IMR-90 (cell line): ENCODE data around the gene OCEL1. TPM values are rescaled to one million over a fixed set of nuclear protein-coding genes. Genes with fewer than 3 reads are reported as not detected.
A peak's percentile ranks its signal among the peaks of the same experiment; 100 is the strongest.

ENCODE experiments used
- ATAC-seq: fragments of 200-7000 bp; cut with Tn5 transposase; 2 replicates; pipeline ENCODE4 v1.9.1; 2020; ENCODE audit warnings: low read depth, mild to moderate bottlenecking, moderate library complexity
- BruUV-seq: library from RNA; stranded (reverse); fragments of 400-500 nt; replicated peaks from 2 replicates; lab custom pipeline; 2021; lab: Mats Ljungman, UMichigan
- CTCF ChIA-PET: fragments of 300-600 bp; formaldehyde crosslinking; extraction: SDS; loops from one replicate; lab custom pipeline; 2021; ENCODE audit warnings: antibody characterized with exemption; lab: Yijun Ruan, JAX
- POLR2A ChIA-PET: fragments of 300-600 bp; sonication (Branson Sonifier 250); formaldehyde crosslinking; loops from one replicate; lab custom pipeline; 2022; ENCODE audit warnings: antibody characterized with exemption; ENCODE audit not compliant: unreplicated experiment; lab: Charles Lee
- DNase-seq: peaks from one replicate; pipeline ENCODE4 v3.0.0; 2013
- H2AFZ ChIP-seq: replicated peaks from 2 replicates; pipeline ENCODE3; 2013; ENCODE audit warnings: low read length, mild to moderate bottlenecking; ENCODE audit not compliant: poor library complexity
- H2AK5ac ChIP-seq: 2 replicates; pipeline ENCODE4 v1.6.1; 2013; ENCODE audit warnings: low read depth, low read length, inconsistent platforms
- H2AK9ac ChIP-seq: replicated peaks from 2 replicates; pipeline ENCODE3; 2013; ENCODE audit warnings: mild to moderate bottlenecking, low read depth, low read length, moderate library complexity; ENCODE audit not compliant: poor library complexity
- H2BK120ac ChIP-seq: 2 replicates; pipeline ENCODE4 v1.6.1; 2013; ENCODE audit warnings: low read depth, low read length, inconsistent platforms
- H2BK15ac ChIP-seq: 3 replicates; pipeline ENCODE4 v1.6.1; 2013; ENCODE audit warnings: low read depth, low read length, inconsistent platforms
- H2BK20ac ChIP-seq: 2 replicates; pipeline ENCODE4 v1.6.1; 2013; ENCODE audit warnings: low read depth, mild to moderate bottlenecking, inconsistent platforms, low read length, moderate library complexity
- H2BK5ac ChIP-seq: 2 replicates; pipeline ENCODE4 v1.6.1; 2013; ENCODE audit warnings: mild to moderate bottlenecking, low read depth, low read length, inconsistent platforms; ENCODE audit not compliant: poor library complexity, severe bottlenecking
- H3K14ac ChIP-seq: replicated peaks from 2 replicates; pipeline ENCODE4 v1.6.1; 2013; ENCODE audit warnings: low read depth, low read length, inconsistent platforms
- H3K18ac ChIP-seq: 2 replicates; pipeline ENCODE4 v1.6.1; 2013; ENCODE audit warnings: low read depth, low read length, control low read depth
- H3K23ac ChIP-seq: 2 replicates; pipeline ENCODE4 v1.6.1; 2013; ENCODE audit warnings: low read depth, low read length, inconsistent platforms
- H3K27ac ChIP-seq: 2 replicates; pipeline ENCODE4 v1.5.1; 2013; ENCODE audit warnings: mild to moderate bottlenecking, control low read depth, low read length; ENCODE audit not compliant: insufficient read depth
- H3K27me3 ChIP-seq: 2 replicates; pipeline ENCODE4 v1.6.1; 2013; ENCODE audit warnings: low read length; ENCODE audit not compliant: control insufficient read depth, insufficient read depth
- H3K36me3 ChIP-seq: 2 replicates; pipeline ENCODE4 v1.6.1; 2013; ENCODE audit warnings: low read length, mixed read lengths; ENCODE audit not compliant: control insufficient read depth, insufficient read depth
- H3K4ac ChIP-seq: 2 replicates; pipeline ENCODE4 v1.6.1; 2013; ENCODE audit warnings: low read depth, low read length, inconsistent platforms
- H3K4me1 ChIP-seq: 2 replicates; pipeline ENCODE4 v1.6.1; 2013; ENCODE audit warnings: low read length, mixed read lengths; ENCODE audit not compliant: control insufficient read depth, insufficient read depth
- H3K4me2 ChIP-seq: 2 replicates; pipeline ENCODE4 v1.6.1; 2013; ENCODE audit warnings: low read depth, mild to moderate bottlenecking, control low read depth, low read length, moderate library complexity
- H3K4me3 ChIP-seq: 2 replicates; pipeline ENCODE4 v1.5.1; 2013; ENCODE audit warnings: low read depth, mild to moderate bottlenecking, control low read depth, low read length, moderate library complexity; ENCODE audit not compliant: insufficient read depth
- H3K56ac ChIP-seq: 2 replicates; pipeline ENCODE4 v1.6.1; 2013; ENCODE audit warnings: low read length, inconsistent platforms; ENCODE audit not compliant: insufficient read depth; ENCODE audit errors: extremely low read depth
- H3K79me1 ChIP-seq, 2 experiments: 2 replicates each; pipeline ENCODE4 v1.6.1; 2013; ENCODE audit warnings: low read length in 2 of 2, inconsistent platforms in 1 of 2, low read depth in 1 of 2
- H3K9ac ChIP-seq: 2 replicates; pipeline ENCODE4 v1.6.1; 2013; ENCODE audit warnings: low read depth, low read length, control low read depth
- H3K9me1 ChIP-seq: 2 replicates; pipeline ENCODE4 v1.6.1; 2013; ENCODE audit warnings: low read length, inconsistent platforms; ENCODE audit not compliant: insufficient read depth
- H3K9me3 ChIP-seq: 2 replicates; pipeline ENCODE4 v1.6.1; 2013; ENCODE audit warnings: low read length; ENCODE audit not compliant: control insufficient read depth, insufficient read depth
- H4K20me1 ChIP-seq: 2 replicates; pipeline ENCODE4 v1.6.1; 2013; ENCODE audit warnings: low read length, inconsistent platforms; ENCODE audit not compliant: insufficient read depth
- H4K5ac ChIP-seq: 2 replicates; pipeline ENCODE4 v1.6.1; 2013; ENCODE audit warnings: mild to moderate bottlenecking, low read depth, low read length, control low read depth
- H4K8ac ChIP-seq, 2 experiments: 2 replicates each; pipeline ENCODE4 v1.6.1; 2013; ENCODE audit warnings: low read depth in 2 of 2, low read length in 2 of 2, control low read depth in 1 of 2, inconsistent platforms in 1 of 2
- H4K91ac ChIP-seq: 2 replicates; pipeline ENCODE4 v1.6.1; 2013; ENCODE audit warnings: low read depth, low read length, inconsistent platforms; ENCODE audit not compliant: insufficient read depth
- BHLHE40 ChIP-seq: fragments of 150-350 bp; IDR thresholded peaks from 2 replicates; pipeline ENCODE4 v1.6.1; 2016; ENCODE audit warnings: mild to moderate bottlenecking, low read depth, low read length
- ELK1 ChIP-seq: fragments of 150-350 bp; IDR thresholded peaks from 2 replicates; pipeline ENCODE4 v1.6.1; 2016; ENCODE audit warnings: low read depth, mild to moderate bottlenecking, low read length, moderate library complexity, borderline replicate concordance
- FOS ChIP-seq: fragments of 150-350 bp; IDR thresholded peaks from 2 replicates; pipeline ENCODE4 v1.6.1; 2016; ENCODE audit warnings: low read depth, low read length
- MAZ ChIP-seq: IDR thresholded peaks from 2 replicates; pipeline ENCODE4 v1.6.1; 2012; ENCODE audit warnings: low read depth, mild to moderate bottlenecking, low read length, improper control_type of control experiment, moderate library complexity, borderline replicate concordance
- NFE2L2 ChIP-seq: fragments of 150-350 bp; IDR thresholded peaks from 2 replicates; pipeline ENCODE4 v1.6.1; 2016; ENCODE audit warnings: low read depth, mild to moderate bottlenecking, low read length
- POLR2A ChIP-seq: IDR thresholded peaks from 2 replicates; pipeline ENCODE4 v1.6.1; 2012; ENCODE audit warnings: mild to moderate bottlenecking, low read depth, low read length
- USF2 ChIP-seq: fragments of 150-350 bp; IDR thresholded peaks from 2 replicates; pipeline ENCODE4 v1.6.1; 2017; ENCODE audit warnings: mild to moderate bottlenecking, antibody characterized with exemption, low read length, low read depth
- WGBS, 2 experiments: methylation state at CpG; one replicate each; pipeline versions ENCODE4 v1.1.5 to v1.1.7; 2013; ENCODE audit warnings: missing lambda C conversion rate in 2 of 2; ENCODE audit not compliant: insufficient read length in 1 of 2; ENCODE audit errors: extremely low coverage in 2 of 2; 5-methylcytosine and 5-hydroxymethylcytosine counted together
- dilution Hi-C: fragments of 300-500 bp; cut with HindIII; formaldehyde crosslinking; loops from one replicate; pipeline ENCODE4 v1.14.3; 2018; ENCODE audit warnings: low sequenced_read_pairs; ENCODE audit not compliant: unreplicated experiment
- in situ Hi-C: fragments of 300-500 bp; cut with MboI; formaldehyde crosslinking; loops from 3 replicates; pipeline ENCODE4 v1.14.3; 2019; ENCODE audit warnings: low sequenced_read_pairs, inconsistent platforms, mixed read lengths
- intact Hi-C: fragments of 100-400 bp; cut with micrococcal nuclease; formaldehyde crosslinking; loops from 2 replicates; pipeline ENCODE4 v1.10.0; 2022
- polyA plus RNA-seq, 3 experiments: library from polyadenylated mRNA; depleted of rRNA; stranded (reverse); fragments of >200 nt; gene quantifications; 2 replicates each; pipeline ENCODE4 v1.2.3, GENCODE V29; 2012; ENCODE audit warnings: low replicate concordance in 1 of 3
- total RNA-seq: library from RNA; depleted of rRNA; stranded (reverse); fragments of >200 nt; gene quantifications from 2 replicates; pipeline ENCODE4 v1.2.3, GENCODE V29; 2012

Gene OCEL1
- total and polyA plus RNA-seq, 2 of the 4 experiments (the other 2 are of a cell fraction): 1.1 to 7.2 TPM

GRCh38 chr19:17183271-17183761 is 42.7 kb upstream of the OCEL1 start:
- Histone ChIP-seq H2AK5ac (no peak overlapping the region), H3K27ac (no peak overlapping the region), H3K18ac (no peak overlapping the region), H3K9ac (no peak overlapping the region), H2AFZ (no peak overlapping the region), H3K4me2 (no peak overlapping the region), H3K79me1 (peaks cover 0 to 12% of the 10 kb centered on the region in 2 experiments; a peak in 3 of 4 replicates), H3K56ac (no peak overlapping the region), H3K27me3 (no peaks in the 10 kb centered on the region), H3K9me3 (no peaks in the 10 kb centered on the region), H3K14ac (no peak overlapping the region), H3K23ac (no peak overlapping the region), H2BK15ac (no peak overlapping the region), H3K36me3 (peaks cover 66% of the 10 kb centered on the region), H4K8ac (no peak overlapping the region), H2BK120ac (no peak overlapping the region), H4K20me1 (peaks cover 4% of the 10 kb centered on the region; the same call in 1 of the 2 replicates), H3K4ac (no peak overlapping the region), H2BK5ac (no peak overlapping the region), H3K9me1 (no peaks in the 10 kb centered on the region; the same call in 1 of the 2 replicates), H3K4me1 (no peaks in the 10 kb centered on the region), H3K4me3 (no peak overlapping the region), H4K91ac (no peak overlapping the region), H2BK20ac (no peak overlapping the region; the same call in 1 of the 2 replicates), H4K5ac (no peak overlapping the region), H2AK9ac (peak overlapping the region; percentile 50)
- intact Hi-C loops (no loop called here), in situ Hi-C loops (no loop called here), dilution Hi-C loops (no loop called here)
- ChIA-PET POLR2A (no interaction called here), CTCF (no interaction called here)
- no TSS peak for BruUV-seq
- 90% methylated on average over 2 of the region's 14 CpGs; no CpG with 5 or more reads in 1 of the 2 experiments for WGBS, 2 experiments
- no peak for ATAC-seq
- DNase-seq: no peak
- TF ChIP-seq FOS (no peak), BHLHE40 (no peak), POLR2A (no peak), ELK1 (no peak), USF2 (no peak), NFE2L2 (no peak), MAZ (no peak)
